GM12873 (cell line): Measurements from ENCODE around the gene FBXL5.

Experiments used
- CTCF ChIP-seq: IDR thresholded peaks from 2 replicates; pipeline ENCODE4 v1.5.1; 2012; ENCODE audit warnings: low read depth, mild to moderate bottlenecking, moderate library complexity, low read length, control low read depth; ENCODE audit not compliant: insufficient read depth; ENCODE audit errors: missing control alignments

The FBXL5 gene

GRCh38 chr4:15694431-15694830 is 39.3 kb upstream of the FBXL5 start:
- no peak for TF ChIP-seq CTCF

- no peak for TF ChIP-seq CTCF
Observed at GRCh38 chr4:15692602-15693001, 37.4 kb upstream of the FBXL5 start.

- TF ChIP-seq CTCF: no peak
Observed at GRCh38 chr4:15691346-15692135, 36.4 kb upstream of the FBXL5 start.

- TF ChIP-seq CTCF: no peak
Observed at GRCh38 chr4:15690020-15690809, 35.1 kb upstream of the FBXL5 start.

- no peak for TF ChIP-seq CTCF
Observed at GRCh38 chr4:15689540-15689939, 34.4 kb upstream of the FBXL5 start.

- no peak for TF ChIP-seq CTCF
Observed at GRCh38 chr4:15688051-15688450, 32.9 kb upstream of the FBXL5 start.

- TF ChIP-seq CTCF: no peak
Observed at GRCh38 chr4:15684498-15684897, 29.3 kb upstream of the FBXL5 start.
